Tibial artery (tissue), 4 donors: ENCODE data around the gene ATN1.

Experiments used
- DNase-seq, 2 donors: peaks; one replicate each; pipeline ENCODE4 v3.0.0-alpha.2; 2019
- H3K27ac ChIP-seq, 2 donors: fragments of 200-600 bp; sonication (generic) in 1 of 2; 1 replicate in 1 of 2; 2 replicates in 1 of 2; pipeline ENCODE4 v1.5.1; 2018 to 2019; ENCODE audit warnings: mild to moderate bottlenecking in 1 of 2
- H3K27me3 ChIP-seq, 2 donors: fragments of 200-600 bp; sonication (generic) in 1 of 2; one replicate each; pipeline versions ENCODE4 v1.5.1 to v1.6.0; 2016 to 2019
- H3K36me3 ChIP-seq, 3 donors: fragments of 200-600 bp; sonication (generic) in 2 of 3; one replicate each; pipeline ENCODE4 v1.5.1; 2016 to 2019; ENCODE audit warnings: mild to moderate bottlenecking in 2 of 3
- H3K4me1 ChIP-seq, 4 donors: fragments of 200-600 bp; sonication (generic) in 2 of 4; 1 replicate in 3 of 4; 2 replicates in 1 of 4; pipeline ENCODE4 v1.5.1; 2016 to 2019
- H3K4me3 ChIP-seq, 2 donors: fragments of 200-600 bp; sonication (generic) in 1 of 2; 1 replicate in 1 of 2; 2 replicates in 1 of 2; pipeline ENCODE4 v1.5.1; 2018 to 2019; ENCODE audit warnings: mild to moderate bottlenecking in 2 of 2
- H3K9me3 ChIP-seq, 3 donors: fragments of 200-600 bp; sonication (generic) in 1 of 3; one replicate each; pipeline ENCODE4 v1.5.1; 2016 to 2019
- intact Hi-C: fragments of 100-400 bp; cut with DNase I; formaldehyde crosslinking; loops from one replicate; pipeline ENCODE4 v1.15.0; 2023; ENCODE audit warnings: low total_unique reads
- TF ChIP-seq, protein P1 (sequence below), 2 experiments: fragments of 200-600 bp in 1 of 2; fragments of 450-650 bp in 1 of 2; IDR thresholded peaks; one replicate each; pipeline ENCODE4 v1.5.1; 2017 to 2019; ENCODE audit warnings: antibody characterized with exemption in 2 of 2, mild to moderate bottlenecking in 1 of 2, moderate library complexity in 1 of 2

Gene ATN1

DNA sequence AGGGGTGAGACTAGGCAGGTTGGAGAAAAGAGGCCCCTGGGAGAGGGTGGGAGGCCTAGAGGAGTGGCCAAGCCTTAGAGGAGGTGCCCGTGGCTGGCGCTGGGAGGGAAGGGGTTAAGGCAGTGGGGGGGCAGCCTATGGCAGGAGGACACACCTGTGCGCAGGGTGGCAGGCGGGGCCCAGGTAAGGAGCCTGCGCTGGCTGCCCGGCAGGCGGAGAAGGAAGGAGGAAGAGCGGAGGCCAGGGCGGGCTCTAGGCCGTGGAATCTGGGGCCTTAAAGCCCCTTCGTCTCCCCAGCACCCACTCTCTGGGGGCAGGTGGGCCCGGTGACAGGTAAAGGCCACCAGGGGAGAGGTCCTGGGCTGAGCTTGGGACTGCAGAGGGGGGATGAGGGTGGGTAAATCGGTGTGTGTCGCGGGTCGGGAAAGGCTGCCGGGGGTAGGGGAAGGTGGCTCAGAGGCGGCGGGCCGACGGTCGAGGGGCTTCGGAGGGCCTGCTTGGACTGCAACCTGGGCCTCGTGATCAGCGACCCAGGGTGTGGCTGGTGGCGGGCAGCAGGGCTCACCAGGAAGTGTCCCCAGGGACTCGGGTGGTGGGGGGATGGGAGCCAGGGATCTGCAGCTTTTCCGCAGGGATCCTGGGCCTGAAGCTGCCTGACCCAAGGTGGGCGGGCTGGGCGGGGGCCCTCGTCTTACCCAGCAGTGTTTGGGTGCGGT is 35.4 kb downstream of the ATN1 start:
- Histone ChIP-seq H3K4me1 (peaks cover 0 to 37% (median 16%) of the 10 kb centered on the region in 4 donors), H3K36me3 (peaks cover 28 to 39% (median 31%) of the 10 kb centered on the region in 3 donors), H3K9me3 (no peaks in the 10 kb centered on the region), H3K27me3 (no peaks in the 10 kb centered on the region), H3K27ac (no peak overlapping the region), H3K4me3 (no peak overlapping the region)
- intact Hi-C loops = no loop called here
- DNase-seq = peak; percentile 18 to 70
- TF ChIP-seq, protein P1, sequence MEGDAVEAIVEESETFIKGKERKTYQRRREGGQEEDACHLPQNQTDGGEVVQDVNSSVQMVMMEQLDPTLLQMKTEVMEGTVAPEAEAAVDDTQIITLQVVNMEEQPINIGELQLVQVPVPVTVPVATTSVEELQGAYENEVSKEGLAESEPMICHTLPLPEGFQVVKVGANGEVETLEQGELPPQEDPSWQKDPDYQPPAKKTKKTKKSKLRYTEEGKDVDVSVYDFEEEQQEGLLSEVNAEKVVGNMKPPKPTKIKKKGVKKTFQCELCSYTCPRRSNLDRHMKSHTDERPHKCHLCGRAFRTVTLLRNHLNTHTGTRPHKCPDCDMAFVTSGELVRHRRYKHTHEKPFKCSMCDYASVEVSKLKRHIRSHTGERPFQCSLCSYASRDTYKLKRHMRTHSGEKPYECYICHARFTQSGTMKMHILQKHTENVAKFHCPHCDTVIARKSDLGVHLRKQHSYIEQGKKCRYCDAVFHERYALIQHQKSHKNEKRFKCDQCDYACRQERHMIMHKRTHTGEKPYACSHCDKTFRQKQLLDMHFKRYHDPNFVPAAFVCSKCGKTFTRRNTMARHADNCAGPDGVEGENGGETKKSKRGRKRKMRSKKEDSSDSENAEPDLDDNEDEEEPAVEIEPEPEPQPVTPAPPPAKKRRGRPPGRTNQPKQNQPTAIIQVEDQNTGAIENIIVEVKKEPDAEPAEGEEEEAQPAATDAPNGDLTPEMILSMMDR (IDR thresholded peaks at IDR 0.05) = no peak

DNA sequence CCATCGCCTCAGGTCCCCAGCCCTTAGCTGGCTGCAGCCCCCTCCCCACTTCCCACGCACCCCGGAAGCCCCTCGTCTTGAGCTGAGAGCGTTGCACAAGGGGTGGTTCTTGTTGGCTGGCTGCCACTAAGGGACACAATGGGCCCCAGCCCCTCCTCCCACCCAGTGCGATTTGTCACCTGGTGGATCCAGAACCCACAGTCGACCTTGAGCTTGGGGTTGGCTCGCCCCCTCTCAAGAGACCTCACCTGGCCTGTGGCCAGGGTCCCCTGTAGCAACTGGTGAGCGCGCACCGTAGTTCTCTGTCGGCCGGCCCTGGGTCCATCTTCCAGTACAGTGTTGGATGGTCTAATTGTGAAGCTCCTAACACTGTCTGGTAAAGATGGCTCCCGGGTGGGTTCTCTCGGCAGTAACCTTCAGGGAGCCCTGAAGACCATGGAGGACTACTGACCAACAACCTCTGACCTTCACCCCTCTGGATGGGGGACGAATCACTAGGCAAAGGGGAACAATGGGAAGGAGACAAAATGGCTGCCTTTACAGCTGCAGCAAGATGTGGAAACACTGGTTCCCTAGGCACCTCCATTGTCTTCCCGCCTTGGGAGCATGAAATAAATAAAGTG is 36.1 kb downstream of the ATN1 start:
- Histone ChIP-seq H3K27me3 (no peaks in the 10 kb centered on the region), H3K9me3 (no peaks in the 10 kb centered on the region), H3K4me1 (peaks cover 4 to 41% (median 23%) of the 10 kb centered on the region in 4 donors), H3K36me3 (peaks cover 32 to 43% (median 38%) of the 10 kb centered on the region in 3 donors), H3K4me3 (no peak overlapping the region), H3K27ac (peak overlapping the region in 1 of 2 donors; percentile 72)
- peak in 1 of 2 donors; percentile 19 for DNase-seq
- TF ChIP-seq, protein P1 (IDR thresholded peaks at IDR 0.05) = no peak
- intact Hi-C loops = loop anchor here (2.0 kb wide), 1 partner anchor 39 kb away; no protein-coding TSS in a partner anchor

DNA sequence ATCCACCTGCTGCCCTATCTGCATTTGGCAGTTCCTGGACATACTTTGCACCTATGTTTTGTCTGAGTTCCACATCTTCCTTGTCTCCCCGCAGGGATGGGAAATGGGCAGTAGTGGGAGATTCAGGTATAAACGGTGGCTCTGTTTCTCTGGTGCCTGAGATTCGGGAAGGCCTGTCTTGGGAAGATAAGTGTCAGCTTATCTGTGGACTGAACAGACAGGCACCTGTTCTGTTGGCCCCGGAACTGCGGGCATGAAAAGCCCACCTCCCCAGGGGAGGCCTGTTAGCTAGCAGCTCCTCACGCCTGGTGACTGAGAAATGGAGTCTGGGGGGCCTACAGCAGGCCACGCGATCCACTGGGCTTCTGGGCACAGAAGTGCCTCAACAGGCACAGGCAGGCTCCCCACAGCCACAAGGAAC is 36.9 kb downstream of the ATN1 start:
- H3K4me1 ChIP-seq = peaks cover 10 to 48% (median 30%) of the 10 kb centered on the region in 4 donors
- peaks cover 32 to 43% (median 42%) of the 10 kb centered on the region in 3 donors for H3K36me3 ChIP-seq
- DNase-seq = no peak
- intact Hi-C loops = loop anchor here (2.0 to 5.0 kb wide), 2 partner anchors 40 to 97 kb away; partner anchors contain the start of gene TPI1
- TF ChIP-seq, protein P1 (IDR thresholded peaks at IDR 0.05) = no peak
- H3K27ac ChIP-seq = peak overlapping the region; percentile 40 to 72
- no peak overlapping the region for H3K4me3 ChIP-seq
- H3K27me3 ChIP-seq = no peaks in the 10 kb centered on the region
- H3K9me3 ChIP-seq = no peaks in the 10 kb centered on the region

DNA sequence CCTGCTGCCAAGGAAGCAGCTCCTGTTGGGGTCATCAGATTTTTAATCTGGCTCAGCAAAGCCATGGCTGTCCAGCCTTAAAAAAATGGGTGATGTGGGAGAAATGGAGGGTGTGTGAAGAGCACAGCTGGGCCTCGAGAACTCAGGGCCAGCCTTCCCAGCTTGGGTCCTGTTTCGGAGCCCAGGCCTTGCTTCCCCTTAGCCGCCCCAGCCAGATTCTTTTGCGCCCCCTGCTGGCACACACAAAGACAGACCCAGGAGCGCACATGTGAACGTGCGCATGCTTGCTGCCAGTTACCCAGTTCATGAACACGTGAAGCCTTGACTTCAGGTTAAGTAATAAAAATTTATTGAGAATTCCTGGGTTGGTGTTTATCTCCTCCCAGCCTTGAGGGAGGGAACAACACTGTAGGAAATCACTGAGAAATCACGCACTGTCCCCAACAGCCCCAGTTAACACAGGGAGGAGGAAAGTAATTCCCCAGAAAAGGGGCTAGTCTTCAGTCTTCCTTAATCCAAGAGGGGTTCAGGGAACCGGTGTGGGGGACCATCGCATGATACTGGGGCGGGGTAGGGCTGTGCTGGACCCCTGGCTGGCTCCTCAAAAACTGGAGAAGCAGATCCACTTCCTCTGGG is 37.4 kb downstream of the ATN1 start:
- peak; percentile 76 to 89 for DNase-seq
- H3K4me1 ChIP-seq = peaks cover 10 to 52% (median 33%) of the 10 kb centered on the region in 4 donors
- intact Hi-C loops = loop anchor here (2.0 to 5.0 kb wide), 2 partner anchors 40 to 98 kb away; partner anchors contain the start of gene TPI1
- H3K27ac ChIP-seq = peak overlapping the region; percentile 40 to 72
- H3K9me3 ChIP-seq = no peaks in the 10 kb centered on the region
- no peak overlapping the region for H3K4me3 ChIP-seq
- no peaks in the 10 kb centered on the region for H3K27me3 ChIP-seq
- peaks cover 32 to 43% (median 42%) of the 10 kb centered on the region in 3 donors for H3K36me3 ChIP-seq
- TF ChIP-seq, protein P1 (IDR thresholded peaks at IDR 0.05) = peak; percentile 84 to 91

DNA sequence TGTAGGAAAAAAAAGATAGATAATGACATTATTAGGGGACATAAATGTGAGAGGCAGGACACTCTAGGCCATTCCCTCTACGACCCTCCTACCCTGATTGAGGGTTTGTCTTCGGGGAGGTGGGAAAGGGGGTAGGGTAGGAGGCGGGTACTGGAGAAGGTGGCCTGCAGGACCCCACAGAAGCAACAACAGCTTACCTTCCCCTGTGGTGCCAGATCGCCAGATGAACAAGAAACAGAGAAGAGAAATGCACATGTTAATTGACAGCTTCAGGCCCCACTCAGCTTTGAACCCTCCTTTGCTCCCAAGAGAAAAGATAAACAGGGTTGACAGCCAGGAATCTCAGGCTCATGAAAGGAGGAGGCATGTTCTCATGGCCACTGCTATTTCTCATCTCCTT is 38.0 kb downstream of the ATN1 start:
- DNase-seq = no peak
- Histone ChIP-seq H3K27ac (peak overlapping the region in 1 of 2 donors; percentile 47), H3K9me3 (no peaks in the 10 kb centered on the region), H3K4me3 (no peak overlapping the region), H3K36me3 (peaks cover 32 to 43% (median 42%) of the 10 kb centered on the region in 3 donors), H3K4me1 (peaks cover 10 to 49% (median 33%) of the 10 kb centered on the region in 4 donors), H3K27me3 (no peaks in the 10 kb centered on the region)
- intact Hi-C loops = loop anchor here (2.0 to 5.0 kb wide), 2 partner anchors 41 to 98 kb away; partner anchors contain the start of gene TPI1
- TF ChIP-seq, protein P1 (IDR thresholded peaks at IDR 0.05) = no peak
